ENCODE data around the gene CDKN2C.

- TF ChIP-seq CTCF (IDR thresholded peaks at IDR 0.05; ENCODE audit: poor library complexity, severe bottlenecking), result no peak
- TF ChIP-seq TAF1 (IDR thresholded peaks at IDR 0.05; ENCODE audit: low read depth), result no peak
Observed at GRCh38 chr1:50978852-50979781, 9.1 kb downstream of the CDKN2C start.
